ENCODE data around the gene EIF4ENIF1.
"Not testable (repeated sequence)": the region's sequence is repeated elsewhere in the genome, so short reads cannot be mapped to it uniquely, and the experiment has no call there.

The EIF4ENIF1 gene

DNA sequence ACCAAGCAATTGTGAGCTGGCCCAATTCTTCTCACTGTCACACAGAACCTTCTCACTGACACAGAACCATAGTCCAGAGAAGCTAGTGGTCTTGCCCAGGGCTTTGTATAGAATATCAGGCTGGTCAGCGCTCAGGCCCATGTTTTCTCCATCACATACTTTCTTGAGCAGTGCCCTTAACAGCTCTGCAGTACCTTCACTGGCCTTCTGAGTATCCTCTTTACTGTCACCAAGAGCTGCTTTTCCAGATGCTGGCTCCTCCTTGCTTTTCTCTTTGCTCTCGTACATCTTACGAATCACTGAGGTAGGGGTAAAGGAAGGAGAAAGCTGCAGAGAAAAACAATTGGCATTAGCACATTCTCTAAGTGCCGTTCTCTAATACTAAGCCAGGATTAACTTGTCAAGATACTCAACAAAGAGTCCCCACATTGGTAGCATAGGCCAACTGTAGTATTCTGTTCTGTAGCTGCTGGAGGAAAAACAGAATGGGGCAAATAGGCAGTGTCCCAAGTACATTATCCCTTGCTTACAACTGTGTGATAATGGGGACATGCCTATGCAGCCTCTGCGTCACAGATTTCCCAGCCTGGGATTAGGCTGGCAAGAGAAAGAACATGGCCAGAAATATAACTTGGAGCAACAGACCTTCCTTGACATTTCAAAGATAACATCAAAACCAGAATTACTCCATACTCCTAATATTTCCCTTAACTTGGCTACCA lies 46.7 kb downstream of the EIF4ENIF1 start:
- DNase-seq (ENCODE audit: low read depth), result no peak

DNA sequence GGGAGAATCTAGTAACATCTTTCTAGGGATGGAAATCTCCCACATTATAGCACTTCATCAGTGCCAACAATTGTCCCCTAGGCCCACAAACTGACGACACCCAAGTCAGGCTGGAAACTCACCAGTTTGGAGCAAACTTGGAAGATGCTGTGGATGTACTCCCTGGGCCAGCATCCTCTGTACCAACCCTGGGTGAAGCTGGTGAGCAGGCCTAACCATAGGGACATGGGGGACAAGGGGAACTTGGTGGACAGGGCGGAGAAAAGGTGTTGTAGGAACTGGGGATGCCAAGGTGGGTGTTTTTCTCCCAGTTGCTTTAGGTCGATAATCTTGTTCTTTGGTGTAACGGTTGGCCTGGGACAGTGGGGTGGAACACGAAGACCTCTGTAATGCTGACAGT lies 48.0 kb downstream of the EIF4ENIF1 start:
- no peak for DNase-seq (ENCODE audit: low read depth)

DNA sequence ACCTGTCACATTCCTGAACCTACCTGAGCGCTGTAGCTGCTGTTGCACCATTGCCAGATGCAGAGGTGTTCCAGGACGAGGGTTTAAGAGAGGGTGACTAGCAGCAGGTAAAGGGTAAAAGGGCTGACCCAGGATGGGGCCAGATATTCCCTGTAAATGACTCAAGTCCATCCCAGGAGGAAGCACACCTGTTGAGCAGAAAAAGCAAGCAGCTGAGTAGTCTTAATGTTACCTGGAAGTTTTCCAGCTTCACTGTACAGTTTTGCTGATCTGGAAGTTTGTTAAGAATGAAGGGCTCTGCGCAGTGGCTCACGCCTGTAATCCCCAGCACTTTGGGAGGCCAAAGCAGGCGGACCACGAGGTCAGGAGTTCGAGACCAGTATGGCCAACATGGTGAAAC lies 49.0 kb downstream of the EIF4ENIF1 start:
- DNase-seq (ENCODE audit: low read depth), result no peak

DNA sequence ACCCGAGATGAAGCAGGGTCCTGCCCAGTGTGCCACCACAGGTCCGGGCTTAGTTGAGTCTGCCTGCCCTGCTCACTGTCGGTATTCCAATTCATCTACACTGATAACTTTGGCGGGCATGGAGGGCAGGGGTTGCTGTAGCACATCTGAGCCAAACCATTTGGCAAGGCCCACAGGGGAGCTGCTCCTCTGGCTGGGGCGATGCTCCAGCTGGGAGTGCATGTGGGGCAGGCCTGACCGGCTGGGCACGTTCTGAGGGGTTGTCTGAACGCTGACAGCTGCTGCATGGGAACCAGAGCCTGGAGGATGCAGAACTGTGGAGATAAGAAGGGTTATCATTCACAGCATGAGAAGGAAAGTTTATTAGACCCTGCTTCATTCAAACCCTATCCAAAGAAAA lies 49.8 kb downstream of the EIF4ENIF1 start:
- DNase-seq (ENCODE audit: low read depth), result no peak

DNA sequence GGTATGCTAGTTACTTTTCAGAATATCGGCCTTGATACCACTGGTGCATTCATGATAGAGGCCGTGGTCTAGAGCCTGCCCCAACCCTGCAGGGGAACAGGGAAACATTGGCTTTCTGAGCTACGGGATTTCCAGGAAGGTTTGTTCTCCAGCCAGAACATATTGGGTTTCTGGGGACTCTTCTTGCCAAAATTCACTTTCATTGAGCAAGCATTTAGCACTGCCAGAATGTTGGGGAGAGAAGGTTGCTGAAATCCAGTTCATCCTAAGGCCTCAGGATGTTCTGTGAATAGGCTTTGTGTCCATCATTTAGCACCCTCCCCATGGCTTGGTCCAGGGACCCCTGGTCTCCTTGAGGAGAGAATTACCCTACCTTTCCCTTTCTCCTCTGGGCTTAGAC lies 53.5 kb downstream of the EIF4ENIF1 start:
- DNase-seq (ENCODE audit: low read depth), result no peak

DNA sequence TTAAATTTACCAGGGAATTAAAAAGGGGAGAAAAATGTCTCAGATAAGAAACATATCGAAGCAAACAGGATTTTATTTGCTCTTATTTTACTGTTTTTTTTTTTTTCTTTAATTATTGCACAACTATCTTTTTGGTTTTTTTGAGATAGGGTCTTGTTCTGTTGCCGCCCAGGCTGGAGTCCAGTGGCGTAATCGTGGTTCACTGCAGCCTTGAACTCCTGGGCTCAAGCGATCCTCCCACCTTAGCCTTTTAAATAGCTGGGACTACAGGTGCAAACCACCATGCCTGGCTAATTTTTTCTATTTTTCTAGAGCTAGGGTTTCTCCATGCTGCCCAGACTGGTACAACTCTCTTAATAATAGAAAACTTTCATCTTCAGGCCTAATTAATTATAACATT lies 57.7 kb downstream of the EIF4ENIF1 start:
- DNase-seq (ENCODE audit: low read depth), result no peak

DNA sequence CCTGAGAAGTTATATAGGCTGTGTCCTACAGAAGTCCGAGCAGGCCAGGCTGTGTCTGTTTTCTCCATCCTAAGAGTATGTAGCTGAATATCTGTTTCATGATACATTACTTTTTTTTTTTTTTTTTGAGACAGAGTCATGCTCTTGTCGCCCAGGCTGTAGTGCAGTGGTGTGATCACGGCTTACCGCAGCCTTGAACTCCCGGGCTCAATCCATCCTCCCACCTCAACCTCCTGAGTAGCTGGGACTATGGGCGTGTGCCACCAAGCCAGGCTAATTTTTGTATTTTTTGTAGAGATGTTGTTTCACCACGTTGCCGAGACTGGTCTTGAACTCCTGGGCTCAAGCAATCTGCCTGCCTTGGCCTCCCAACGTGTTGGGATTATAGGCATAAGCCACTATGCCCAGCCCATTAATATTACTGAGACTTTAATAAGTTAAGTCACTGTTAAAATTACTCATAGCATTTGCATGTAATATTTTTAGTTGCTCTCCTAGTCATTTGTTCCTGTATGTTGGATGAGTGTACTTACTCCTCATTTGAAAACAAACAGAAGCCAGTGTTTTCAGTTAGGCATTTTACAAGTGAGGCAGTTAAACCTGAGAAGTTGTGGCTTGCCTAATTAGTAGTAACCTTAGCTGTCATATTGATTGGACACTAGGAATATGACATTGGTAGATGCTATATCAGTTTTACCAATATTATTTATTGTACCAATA lies 64.2 kb downstream of the EIF4ENIF1 start:
- no peak for DNase-seq (ENCODE audit: low read depth)

DNA sequence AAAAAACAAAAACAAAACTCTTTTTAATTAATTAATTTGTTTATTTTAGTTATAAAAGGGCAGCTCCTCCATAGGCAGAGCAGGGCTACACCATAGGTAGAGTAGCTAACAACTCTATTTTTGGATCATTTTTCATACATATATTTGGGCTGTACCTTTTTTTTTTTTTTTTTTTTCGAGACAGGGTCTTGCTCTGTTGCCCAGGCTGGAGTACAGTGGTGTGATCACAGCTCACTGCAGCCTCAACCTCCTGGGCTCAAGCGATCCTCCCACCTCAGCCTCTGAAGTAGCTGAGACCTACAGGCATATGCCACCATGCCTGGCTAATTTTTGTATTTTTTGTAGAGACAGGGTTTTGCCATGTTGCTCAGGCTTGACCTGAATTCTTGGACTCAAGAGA lies 87.3 kb downstream of the EIF4ENIF1 start:
- DNase-seq (ENCODE audit: low read depth), result not testable (repeated sequence)

DNA sequence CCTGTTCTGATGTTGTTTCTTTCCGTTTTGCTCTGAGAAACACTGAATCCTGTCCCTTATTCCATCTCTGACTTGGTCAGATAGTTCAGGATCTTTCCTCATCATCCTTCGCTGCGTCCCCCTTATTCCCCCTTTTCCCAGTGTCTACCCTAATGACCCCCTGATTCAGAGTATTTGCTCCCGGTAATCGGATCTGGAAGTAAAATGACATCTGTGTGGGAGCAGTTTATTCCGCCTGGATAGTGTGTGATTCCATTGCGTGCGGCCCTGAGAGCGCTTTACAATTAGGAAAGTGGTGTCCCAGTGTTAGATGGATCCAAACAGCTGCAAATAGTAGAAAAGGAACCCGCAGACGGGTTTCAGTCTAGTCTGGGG lies 89.6 kb downstream of the EIF4ENIF1 start:
- no peak for DNase-seq (ENCODE audit: low read depth)

DNA sequence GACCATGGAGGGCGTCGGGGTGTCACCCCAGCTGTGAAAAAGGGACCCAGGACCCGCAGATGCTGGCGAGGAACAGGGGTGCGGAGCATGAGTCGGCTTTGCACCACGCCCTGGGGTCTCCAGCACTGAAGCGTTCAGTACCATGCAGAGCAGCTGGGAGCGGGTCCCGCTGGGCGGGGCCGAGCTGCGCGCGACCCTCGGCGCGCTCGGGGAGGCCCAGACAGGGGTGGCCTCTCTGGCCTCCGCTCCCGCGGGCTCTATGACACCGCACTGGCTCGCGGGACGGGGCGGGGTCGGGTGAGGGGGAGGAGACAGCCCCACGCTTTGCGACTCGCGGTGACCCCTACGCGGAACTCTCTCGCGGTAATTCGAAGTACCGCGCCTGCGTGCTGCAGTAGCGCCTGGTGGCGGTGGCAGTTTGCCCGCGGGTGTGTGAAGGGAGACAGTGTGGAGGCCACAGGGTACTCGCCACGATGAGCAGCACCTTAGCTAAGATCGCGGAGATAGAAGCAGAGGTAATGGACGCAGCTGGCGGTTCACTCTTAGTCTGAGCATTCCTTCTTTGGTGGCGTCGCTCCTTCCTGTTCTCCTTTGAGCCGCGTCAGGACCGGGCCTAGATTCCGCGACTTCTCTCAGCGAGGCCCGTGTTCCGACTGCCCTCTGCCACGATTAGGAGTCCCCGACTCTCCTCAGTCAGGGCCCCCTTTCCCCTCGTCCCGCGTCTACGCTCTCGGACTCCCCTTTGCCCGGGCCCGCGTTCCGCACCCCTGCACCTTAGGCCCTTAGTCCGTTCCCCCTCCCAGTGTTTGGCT lies 90.2 kb downstream of the EIF4ENIF1 start, which contains the start of gene DRG1:
Gene DRG1, plus strand, starts transcription at position 394 of the 812 bp plus-strand sequence. Its CDS starts 80 bp downstream, at position 474.
- peak; percentile 91 for DNase-seq (ENCODE audit: low read depth)

DNA sequence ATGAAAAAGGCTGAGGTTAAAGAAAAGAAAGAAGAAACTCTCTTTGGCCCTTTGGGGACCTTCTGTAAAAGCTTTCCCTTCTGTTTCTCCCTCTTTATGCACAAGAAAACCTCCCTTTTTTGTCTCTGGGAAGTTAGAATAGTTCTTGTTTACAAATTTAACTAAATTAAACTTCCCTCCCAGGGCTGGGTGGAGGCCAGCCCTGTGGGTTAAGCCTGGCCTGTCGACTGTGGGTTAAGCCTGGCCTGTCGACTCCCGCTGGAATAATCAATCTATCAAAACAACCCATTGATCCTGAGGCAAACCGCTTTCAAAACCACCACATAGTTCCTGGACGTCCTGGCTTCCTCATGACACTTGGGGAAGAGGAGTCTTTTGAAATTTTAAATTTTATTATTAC lies 91.4 kb downstream of the EIF4ENIF1 start:
- DNase-seq (ENCODE audit: low read depth), result no peak

DNA sequence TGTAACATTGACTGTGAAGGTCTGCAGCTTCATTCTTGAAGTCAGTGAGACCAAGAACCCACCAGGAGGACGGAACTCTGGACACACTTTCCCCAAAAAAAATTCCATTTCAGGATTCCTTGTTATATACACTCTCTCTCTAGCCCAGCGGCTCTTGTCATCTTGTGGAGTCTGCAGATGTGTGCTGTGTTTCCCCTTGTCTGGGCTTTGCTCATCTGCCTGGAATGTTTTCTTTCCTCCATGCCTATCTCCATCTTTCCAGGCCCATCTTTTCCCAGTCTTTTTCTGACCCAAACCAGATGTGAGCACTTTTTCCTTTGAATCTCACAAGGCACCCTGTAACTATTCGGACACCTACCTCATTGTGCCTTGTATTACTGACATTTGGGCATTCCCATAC lies 95.3 kb downstream of the EIF4ENIF1 start:
- no peak for DNase-seq (ENCODE audit: low read depth)

DNA sequence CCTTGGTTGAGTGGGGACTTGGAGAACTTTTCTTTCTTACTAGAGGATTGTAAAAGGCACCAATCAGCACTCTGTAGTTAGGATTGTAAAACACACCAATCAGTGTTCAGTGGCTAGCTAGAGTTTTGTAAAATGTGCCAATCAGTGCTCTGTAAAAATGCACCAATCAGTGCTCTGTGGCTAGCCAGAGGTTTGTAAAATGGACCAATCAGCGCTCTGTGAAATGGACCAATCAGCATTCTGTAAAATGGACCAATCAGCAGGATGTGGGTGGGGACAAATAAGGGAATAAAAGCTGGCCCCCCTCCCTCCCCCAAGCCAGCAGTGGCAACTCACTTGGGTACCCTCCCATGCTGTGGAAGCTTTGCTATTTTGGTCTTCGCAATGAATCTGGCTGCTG lies 95.7 kb downstream of the EIF4ENIF1 start:
- DNase-seq (ENCODE audit: low read depth), result no peak
